Panc1 (cell line): ENCODE data around the gene PAK1. TPM values are rescaled to one million over a fixed set of nuclear protein-coding genes. Genes with fewer than 3 reads are reported as not detected.

Experiments used
- ATAC-seq: fragments of 200-7000 bp; cut with Tn5 transposase; 2 replicates; pipeline ENCODE4 v1.9.1; 2020; ENCODE audit warnings: mild to moderate bottlenecking, moderate library complexity
- BruUV-seq: library from RNA; stranded (reverse); fragments of 400-500 nt; replicated peaks from 2 replicates; lab custom pipeline; 2021; lab: Mats Ljungman, UMichigan
- CTCF ChIA-PET: fragments of 300-600 bp; sonication (Branson Sonifier 250); formaldehyde crosslinking; loops from one replicate; lab custom pipeline; 2022; ENCODE audit warnings: antibody characterized with exemption; lab: Charles Lee
- POLR2A ChIA-PET: fragments of 300-600 bp; sonication (Branson Sonifier 250); formaldehyde crosslinking; loops from one replicate; lab custom pipeline; 2022; ENCODE audit warnings: antibody characterized with exemption; lab: Charles Lee
- DNase-seq: peaks from one replicate; pipeline ENCODE4 v3.0.0-alpha.2; 2010; ENCODE audit warnings: low read depth, low spot score
- H3K27ac ChIP-seq: 2 replicates; pipeline ENCODE4 v1.5.1; 2011; ENCODE audit warnings: mild to moderate bottlenecking, low read length, inconsistent platforms
- H3K27me3 ChIP-seq: fragments of 200-500 bp; sonication (Bioruptor generic); 2 replicates; pipeline ENCODE4 v1.6.0; 2014; ENCODE audit warnings: low read length, inconsistent platforms; ENCODE audit not compliant: control insufficient read depth, insufficient read depth
- H3K36me3 ChIP-seq: fragments of 200-500 bp; sonication (Bioruptor generic); 2 replicates; pipeline ENCODE4 v1.5.1; 2014; ENCODE audit warnings: inconsistent platforms, mild to moderate bottlenecking, low read length, moderate library complexity; ENCODE audit not compliant: control insufficient read depth, insufficient read depth
- H3K4me1 ChIP-seq: 2 replicates; pipeline ENCODE4 v1.5.1; 2011; ENCODE audit warnings: inconsistent platforms, mild to moderate bottlenecking, low read length, moderate library complexity; ENCODE audit not compliant: control insufficient read depth, insufficient read depth
- H3K4me3 ChIP-seq, 2 experiments: 2 replicates each; pipeline ENCODE4 v1.5.1; 2011 to 2012; ENCODE audit warnings: low read depth in 2 of 2, low read length in 2 of 2, mild to moderate bottlenecking in 2 of 2, inconsistent platforms in 1 of 2, moderate library complexity in 1 of 2
- H3K9me3 ChIP-seq: fragments of 200-500 bp; sonication (Bioruptor generic); 2 replicates; pipeline ENCODE4 v1.5.1; 2014; ENCODE audit warnings: low read depth, mild to moderate bottlenecking, inconsistent platforms, low read length, moderate library complexity; ENCODE audit not compliant: control insufficient read depth, insufficient read depth
- POLR2AphosphoS5 ChIP-seq: IDR thresholded peaks from 2 replicates; pipeline ENCODE4 v1.6.1; 2012; ENCODE audit warnings: mild to moderate bottlenecking, low read depth, low read length, moderate library complexity
- SIN3A ChIP-seq: IDR thresholded peaks from 2 replicates; pipeline ENCODE4 v1.6.1; 2012; ENCODE audit warnings: low read depth, mild to moderate bottlenecking, low read length, moderate library complexity, borderline replicate concordance; ENCODE audit not compliant: insufficient read depth
- TCF7L2 ChIP-seq: IDR thresholded peaks from 2 replicates; pipeline ENCODE4 v1.6.1; 2011; ENCODE audit warnings: mild to moderate bottlenecking, low read depth, low read length, inconsistent platforms
- in situ Hi-C: cut with HindIII; loops from 2 replicates; pipeline ENCODE4 v1.10.0; 2016; ENCODE audit warnings: low sequenced_read_pairs, low pct_unique_long_range_greater_than_20kb
- intact Hi-C: fragments of 100-400 bp; cut with micrococcal nuclease; formaldehyde crosslinking; loops from one replicate; pipeline ENCODE4 v1.10.0; 2022; ENCODE audit not compliant: unreplicated experiment
- total RNA-seq: library from RNA; stranded (reverse); gene quantifications from one replicate; pipeline ENCODE4 v1.2.1, GENCODE V29; 2021; ENCODE audit not compliant: unreplicated experiment
- TF ChIP-seq, protein P1 (sequence below), 2 experiments: IDR thresholded peaks; 2 replicates each; pipeline ENCODE4 v1.6.1; 2011 to 2012; ENCODE audit warnings: low read depth in 2 of 2, control low read depth in 1 of 2, low read length in 1 of 2, mild to moderate bottlenecking in 1 of 2, moderate library complexity in 1 of 2; ENCODE audit not compliant: insufficient read depth in 1 of 2
- TF ChIP-seq, protein P2 (sequence below): fragments of 450-650 bp; IDR thresholded peaks from 2 replicates; pipeline ENCODE4 v1.5.1; 2017; ENCODE audit warnings: mild to moderate bottlenecking

The PAK1 gene
- total RNA-seq, 1 experiment from 2014 or later: 38.2 TPM

DNA sequence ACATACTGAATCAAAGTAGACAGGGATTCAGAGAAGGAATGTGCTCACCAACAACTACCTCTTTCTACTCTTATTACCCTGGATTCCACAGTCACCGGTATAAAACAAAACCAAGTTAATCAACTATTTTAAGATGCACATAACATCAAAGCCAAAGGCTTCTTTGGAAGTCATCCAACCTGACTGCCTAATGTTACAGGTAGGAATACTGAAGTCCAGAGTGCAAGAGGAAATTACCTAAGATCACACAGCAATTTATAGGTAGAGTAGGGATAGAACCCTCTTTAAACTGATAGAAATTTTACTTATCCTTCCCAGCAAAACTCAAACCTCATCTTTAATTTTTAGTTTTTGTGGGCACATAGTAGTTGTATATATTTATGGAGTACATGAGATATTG, 76.3 kb downstream of the PAK1 start:
- BruUV-seq: no TSS peak
- in situ Hi-C loops: no loop called here
- H3K27me3 ChIP-seq: no peaks in the 10 kb centered on the region
- TF ChIP-seq POLR2AphosphoS5 (no peak), TCF7L2 (no peak), SIN3A (no peak)
- TF ChIP-seq, protein P1, sequence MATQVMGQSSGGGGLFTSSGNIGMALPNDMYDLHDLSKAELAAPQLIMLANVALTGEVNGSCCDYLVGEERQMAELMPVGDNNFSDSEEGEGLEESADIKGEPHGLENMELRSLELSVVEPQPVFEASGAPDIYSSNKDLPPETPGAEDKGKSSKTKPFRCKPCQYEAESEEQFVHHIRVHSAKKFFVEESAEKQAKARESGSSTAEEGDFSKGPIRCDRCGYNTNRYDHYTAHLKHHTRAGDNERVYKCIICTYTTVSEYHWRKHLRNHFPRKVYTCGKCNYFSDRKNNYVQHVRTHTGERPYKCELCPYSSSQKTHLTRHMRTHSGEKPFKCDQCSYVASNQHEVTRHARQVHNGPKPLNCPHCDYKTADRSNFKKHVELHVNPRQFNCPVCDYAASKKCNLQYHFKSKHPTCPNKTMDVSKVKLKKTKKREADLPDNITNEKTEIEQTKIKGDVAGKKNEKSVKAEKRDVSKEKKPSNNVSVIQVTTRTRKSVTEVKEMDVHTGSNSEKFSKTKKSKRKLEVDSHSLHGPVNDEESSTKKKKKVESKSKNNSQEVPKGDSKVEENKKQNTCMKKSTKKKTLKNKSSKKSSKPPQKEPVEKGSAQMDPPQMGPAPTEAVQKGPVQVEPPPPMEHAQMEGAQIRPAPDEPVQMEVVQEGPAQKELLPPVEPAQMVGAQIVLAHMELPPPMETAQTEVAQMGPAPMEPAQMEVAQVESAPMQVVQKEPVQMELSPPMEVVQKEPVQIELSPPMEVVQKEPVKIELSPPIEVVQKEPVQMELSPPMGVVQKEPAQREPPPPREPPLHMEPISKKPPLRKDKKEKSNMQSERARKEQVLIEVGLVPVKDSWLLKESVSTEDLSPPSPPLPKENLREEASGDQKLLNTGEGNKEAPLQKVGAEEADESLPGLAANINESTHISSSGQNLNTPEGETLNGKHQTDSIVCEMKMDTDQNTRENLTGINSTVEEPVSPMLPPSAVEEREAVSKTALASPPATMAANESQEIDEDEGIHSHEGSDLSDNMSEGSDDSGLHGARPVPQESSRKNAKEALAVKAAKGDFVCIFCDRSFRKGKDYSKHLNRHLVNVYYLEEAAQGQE (IDR thresholded peaks at IDR 0.05; ENCODE audit: insufficient read depth in 1 of 2, low read depth in 2 of 2, low read length in 1 of 2): no peak
- TF ChIP-seq, protein P2, sequence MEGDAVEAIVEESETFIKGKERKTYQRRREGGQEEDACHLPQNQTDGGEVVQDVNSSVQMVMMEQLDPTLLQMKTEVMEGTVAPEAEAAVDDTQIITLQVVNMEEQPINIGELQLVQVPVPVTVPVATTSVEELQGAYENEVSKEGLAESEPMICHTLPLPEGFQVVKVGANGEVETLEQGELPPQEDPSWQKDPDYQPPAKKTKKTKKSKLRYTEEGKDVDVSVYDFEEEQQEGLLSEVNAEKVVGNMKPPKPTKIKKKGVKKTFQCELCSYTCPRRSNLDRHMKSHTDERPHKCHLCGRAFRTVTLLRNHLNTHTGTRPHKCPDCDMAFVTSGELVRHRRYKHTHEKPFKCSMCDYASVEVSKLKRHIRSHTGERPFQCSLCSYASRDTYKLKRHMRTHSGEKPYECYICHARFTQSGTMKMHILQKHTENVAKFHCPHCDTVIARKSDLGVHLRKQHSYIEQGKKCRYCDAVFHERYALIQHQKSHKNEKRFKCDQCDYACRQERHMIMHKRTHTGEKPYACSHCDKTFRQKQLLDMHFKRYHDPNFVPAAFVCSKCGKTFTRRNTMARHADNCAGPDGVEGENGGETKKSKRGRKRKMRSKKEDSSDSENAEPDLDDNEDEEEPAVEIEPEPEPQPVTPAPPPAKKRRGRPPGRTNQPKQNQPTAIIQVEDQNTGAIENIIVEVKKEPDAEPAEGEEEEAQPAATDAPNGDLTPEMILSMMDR: no peak
- ChIA-PET CTCF (no interaction called here), POLR2A (no interaction called here)
- H3K36me3 ChIP-seq: no peaks in the 10 kb centered on the region
- DNase-seq (no peak), ATAC-seq (no peak)
- no peak overlapping the region for H3K4me3 ChIP-seq
- peaks cover 3% of the 10 kb centered on the region for H3K4me1 ChIP-seq
- no peaks in the 10 kb centered on the region for H3K9me3 ChIP-seq
- intact Hi-C loops: no loop called here
- H3K27ac ChIP-seq: no peak overlapping the region

DNA sequence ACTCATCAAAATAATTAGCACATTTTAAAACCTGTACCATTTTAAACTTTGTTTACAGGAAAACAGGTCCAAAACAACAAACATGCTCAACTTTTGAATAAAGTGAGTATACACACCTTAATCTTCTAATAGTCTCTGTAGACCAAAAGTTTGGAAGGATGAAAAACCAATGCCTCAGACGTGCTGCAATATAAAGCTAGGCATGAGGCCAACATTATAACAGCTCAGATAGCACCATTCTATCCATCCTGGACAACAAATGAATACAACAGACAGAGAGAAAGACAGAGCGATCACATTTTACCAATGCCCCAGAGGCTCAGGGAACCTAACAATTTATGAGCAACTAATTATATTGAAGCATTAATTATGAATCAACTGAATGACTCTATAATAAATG, 77.0 kb downstream of the PAK1 start:
- Histone ChIP-seq H3K4me1 (peaks cover 3% of the 10 kb centered on the region), H3K27me3 (no peaks in the 10 kb centered on the region), H3K9me3 (no peaks in the 10 kb centered on the region), H3K36me3 (no peaks in the 10 kb centered on the region), H3K27ac (no peak overlapping the region), H3K4me3 (no peak overlapping the region)
- no peak for DNase-seq
- intact Hi-C loops (no loop called here), in situ Hi-C loops (no loop called here)
- no TSS peak for BruUV-seq
- no peak for TF ChIP-seq POLR2AphosphoS5
- no peak for TF ChIP-seq TCF7L2
- TF ChIP-seq, protein P1 (IDR thresholded peaks at IDR 0.05; ENCODE audit: insufficient read depth in 1 of 2, low read depth in 2 of 2, low read length in 1 of 2): no peak
- no peak for TF ChIP-seq SIN3A
- TF ChIP-seq, protein P2: no peak
- no peak for ATAC-seq
- ChIA-PET CTCF (no interaction called here), POLR2A (no interaction called here)
